ENCODE measurements around the gene MAST1. TPM values are rescaled to one million over a fixed set of nuclear protein-coding genes. Genes with fewer than 3 reads are reported as not detected.
A peak's percentile ranks its signal among the peaks of the same experiment; 100 is the strongest.
"Not testable (repeated sequence)": the region's sequence is repeated elsewhere in the genome, so short reads cannot be mapped to it uniquely, and the experiment has no call there.

Gene MAST1
- total RNA-seq, 1 donor from 2014 or later: 3.5 TPM

- H3K36me3 Mint-ChIP-seq: no peaks in the 10 kb centered on the region
Observed at GRCh38 chr19:12841094-12841493, 2.8 kb downstream of the MAST1 start.

GRCh38 chr19:12842511-12842910 lies 4.2 kb downstream of the MAST1 start:
- Mint-ChIP-seq H3K4me3 (no peak overlapping the region), H3K27ac (no peak overlapping the region), H3K4me1 (ENCODE audit: unreplicated experiment) (peaks cover 26% of the 10 kb centered on the region), H3K27me3 (peaks cover 61% of the 10 kb centered on the region), H3K9me3 (no peaks in the 10 kb centered on the region), H3K36me3 (no peaks in the 10 kb centered on the region)
- TF ChIP-seq CTCF (conservative IDR thresholded peaks at IDR 0.05): no peak
- DNase-seq (ENCODE audit: extremely low spot score, unreplicated experiment): no peak

More at GRCh38 chr19:12841094-12841493, 2.8 kb downstream of the MAST1 start:
- H3K27ac Mint-ChIP-seq: no peak overlapping the region
- H3K4me3 Mint-ChIP-seq: peak overlapping the region; percentile 83
- H3K9me3 Mint-ChIP-seq: no peaks in the 10 kb centered on the region
- peaks cover 70% of the 10 kb centered on the region for H3K27me3 Mint-ChIP-seq
- TF ChIP-seq CTCF (conservative IDR thresholded peaks at IDR 0.05): no peak
- peaks cover 26% of the 10 kb centered on the region for H3K4me1 Mint-ChIP-seq (ENCODE audit: unreplicated experiment)
- peak; percentile 83 for DNase-seq (ENCODE audit: extremely low spot score, unreplicated experiment)

- Mint-ChIP-seq H3K4me3 (no peak overlapping the region), H3K9me3 (no peaks in the 10 kb centered on the region), H3K36me3 (no peaks in the 10 kb centered on the region), H3K4me1 (ENCODE audit: unreplicated experiment) (peaks cover 26% of the 10 kb centered on the region), H3K27ac (no peak overlapping the region), H3K27me3 (peaks cover 58% of the 10 kb centered on the region)
- TF ChIP-seq CTCF (conservative IDR thresholded peaks at IDR 0.05): no peak
- DNase-seq (ENCODE audit: extremely low spot score, unreplicated experiment): no peak
Observed at GRCh38 chr19:12843328-12843727, 5.0 kb downstream of the MAST1 start.

- no peaks in the 10 kb centered on the region for H3K36me3 Mint-ChIP-seq
- peaks cover 51% of the 10 kb centered on the region for H3K27me3 Mint-ChIP-seq
- no peak for TF ChIP-seq CTCF (conservative IDR thresholded peaks at IDR 0.05)
- H3K9me3 Mint-ChIP-seq: no peaks in the 10 kb centered on the region
- H3K4me3 Mint-ChIP-seq: no peak overlapping the region
- H3K4me1 Mint-ChIP-seq (ENCODE audit: unreplicated experiment): peaks cover 23% of the 10 kb centered on the region
- no peak overlapping the region for H3K27ac Mint-ChIP-seq
- DNase-seq (ENCODE audit: extremely low spot score, unreplicated experiment): no peak
Observed at GRCh38 chr19:12843999-12844732, 5.9 kb downstream of the MAST1 start.

GRCh38 chr19:12846613-12847012 lies 8.3 kb downstream of the MAST1 start:
- not testable (repeated sequence) for H3K27ac Mint-ChIP-seq; H3K9me3 Mint-ChIP-seq; DNase-seq (ENCODE audit: extremely low spot score, unreplicated experiment); H3K4me3 Mint-ChIP-seq; H3K4me1 Mint-ChIP-seq (ENCODE audit: unreplicated experiment); H3K36me3 Mint-ChIP-seq
- H3K27me3 Mint-ChIP-seq: peaks cover 27% of the 10 kb centered on the region

Measured in type B pancreatic cell (in vitro differentiated cells).